Cardiac atrium fibroblast (primary cell): ENCODE data around the gene IL6ST. TPM values are rescaled to one million over a fixed set of nuclear protein-coding genes. Genes with fewer than 3 reads are reported as not detected.

ENCODE experiments used
- total RNA-seq: library from RNA; depleted of rRNA; stranded (reverse); fragments of >200 nt; gene quantifications from 2 replicates; pipeline ENCODE4 v1.2.3, GENCODE V29; 2015

IL6ST gene
- 580 and 1,046 TPM in 2 replicates for total RNA-seq

GRCh38 chr5:55994495-55994997 is at the start of gene IL6ST:
Gene IL6ST, minus strand, starts transcription at chr5:55994963. Its CDS starts 18,685 bp downstream, at chr5:55976278.

Other genes with a start within 250 kb of the IL6ST start
- gene IL31RA, start 143.6 kb downstream of the IL6ST start, total RNA-seq = 0.18 and 0.32 TPM in 2 replicates
- 0.32 TPM in 1 of 2 replicates, not detected in the other for gene ANKRD55, start 238.4 kb upstream of the IL6ST start, total RNA-seq